Stimulated activated CD8-positive, alpha-beta memory T cell treated with anti-CD3 and anti-CD28 coated beads, Interleukin-4, amount 100 ng/mL, for 4 hours (primary cell): ENCODE results near the gene ATP5PF.
"Not testable (repeated sequence)": the region's sequence is repeated elsewhere in the genome, so short reads cannot be mapped to it uniquely, and the experiment has no call there.

ENCODE experiments used
- DNase-seq, 2 donors: peaks; one replicate each; pipeline ENCODE4 v3.0.0-alpha.2; 2020; ENCODE audit warnings: low read depth in 2 of 2, low spot score in 1 of 2

The ATP5PF gene

GRCh38 chr21:25734904-25735645 lies at the start of gene ATP5PF, which contains the start of gene GABPA:
TSS of gene ATP5PF (minus strand) at chr21:25734904. CDS start at chr21:25729794, 5,110 bp downstream.
TSS of gene GABPA (plus strand) at chr21:25734972. CDS start at chr21:25741599, 6,627 bp downstream.
- peak; percentile 94 to 96 for DNase-seq

- DNase-seq: not testable (repeated sequence)
Measured at GRCh38 chr21:25778126-25778875, 43.6 kb upstream of the ATP5PF start.

- DNase-seq: no peak
Measured at GRCh38 chr21:25776440-25776839, 41.7 kb upstream of the ATP5PF start.

- DNase-seq: no peak
Measured at GRCh38 chr21:25772686-25773085, 38.0 kb upstream of the ATP5PF start.

GRCh38 chr21:25767921-25768320 lies 33.2 kb upstream of the ATP5PF start:
- no peak for DNase-seq

GRCh38 chr21:25764065-25764464 lies 29.4 kb upstream of the ATP5PF start:
- no peak for DNase-seq

- no peak for DNase-seq
Measured at GRCh38 chr21:25760677-25761076, 26.0 kb upstream of the ATP5PF start.

- DNase-seq: no peak
Measured at GRCh38 chr21:25760061-25760460, 25.4 kb upstream of the ATP5PF start.

- DNase-seq: no peak
Measured at GRCh38 chr21:25759573-25759972, 24.9 kb upstream of the ATP5PF start.

- DNase-seq: no peak
Measured at GRCh38 chr21:25757531-25757930, 22.8 kb upstream of the ATP5PF start.

- no peak for DNase-seq
Measured at GRCh38 chr21:25756190-25756932, 21.7 kb upstream of the ATP5PF start.

- no peak for DNase-seq
Measured at GRCh38 chr21:25752416-25752815, 17.7 kb upstream of the ATP5PF start.

GRCh38 chr21:25750085-25750484 lies 15.4 kb upstream of the ATP5PF start:
- no peak for DNase-seq

GRCh38 chr21:25744854-25745253 lies 10.2 kb upstream of the ATP5PF start:
- no peak for DNase-seq

- DNase-seq: no peak
Measured at GRCh38 chr21:25742900-25743299, 8.2 kb upstream of the ATP5PF start.

GRCh38 chr21:25737421-25737820 lies 2.7 kb upstream of the ATP5PF start:
- DNase-seq: no peak

- DNase-seq: peak; percentile 49 to 56
Measured at GRCh38 chr21:25735646-25736597, 1.2 kb upstream of the ATP5PF start.

GRCh38 chr21:25734654-25734903 lies 125 bp downstream of the ATP5PF start:
- no peak for DNase-seq

GRCh38 chr21:25733859-25734653 lies 648 bp downstream of the ATP5PF start:
- peak in 1 of 2 donors; percentile 14 for DNase-seq
